Right hindlimb (tissue), 1 donor: ENCODE measurements around the gene SEMA4B.

Source experiments
- DNase-seq: peaks from one replicate; pipeline ENCODE4 v3.0.0-alpha.2; 2018

The SEMA4B gene

DNA sequence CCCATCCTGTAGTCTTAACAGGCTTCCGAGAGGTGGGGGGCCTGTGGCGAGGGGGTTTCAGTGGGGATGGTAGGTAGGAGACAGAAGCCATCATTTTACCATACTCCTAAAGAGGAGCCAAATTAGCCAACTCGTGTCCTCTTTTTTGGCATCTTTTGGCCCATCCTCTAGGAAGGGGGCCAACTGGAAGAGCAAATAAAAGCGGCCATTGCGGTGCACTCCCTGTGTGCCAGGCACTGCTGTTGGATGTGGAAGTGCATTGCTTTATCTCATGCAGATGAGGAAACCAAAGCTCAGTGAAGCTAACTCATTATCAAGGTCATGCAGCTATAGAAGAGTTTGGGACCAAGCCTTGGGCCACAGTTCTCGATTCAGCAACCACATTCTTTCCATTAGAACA is 6.1 kb downstream of the SEMA4B start:
- no peak for DNase-seq

DNA sequence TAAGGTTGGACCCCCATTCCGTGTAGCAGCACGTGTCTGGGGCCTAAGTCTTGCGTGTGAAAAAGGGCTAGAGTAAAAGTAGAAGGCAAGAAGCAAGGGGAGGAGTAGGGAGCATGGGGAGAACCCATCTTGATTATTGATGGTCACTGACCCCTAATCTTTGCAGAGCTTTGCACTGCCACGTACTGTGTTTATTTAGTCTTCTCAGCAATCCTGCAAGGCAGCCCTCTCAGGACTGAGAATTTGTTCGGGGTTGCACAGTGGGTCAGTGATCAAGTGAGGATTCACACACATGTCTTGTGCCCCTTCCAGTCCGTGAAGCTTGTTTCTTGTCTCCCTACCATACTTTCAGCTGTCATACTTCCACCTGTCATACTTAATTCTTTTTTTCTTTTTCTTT is 7.2 kb downstream of the SEMA4B start:
- no peak for DNase-seq

DNA sequence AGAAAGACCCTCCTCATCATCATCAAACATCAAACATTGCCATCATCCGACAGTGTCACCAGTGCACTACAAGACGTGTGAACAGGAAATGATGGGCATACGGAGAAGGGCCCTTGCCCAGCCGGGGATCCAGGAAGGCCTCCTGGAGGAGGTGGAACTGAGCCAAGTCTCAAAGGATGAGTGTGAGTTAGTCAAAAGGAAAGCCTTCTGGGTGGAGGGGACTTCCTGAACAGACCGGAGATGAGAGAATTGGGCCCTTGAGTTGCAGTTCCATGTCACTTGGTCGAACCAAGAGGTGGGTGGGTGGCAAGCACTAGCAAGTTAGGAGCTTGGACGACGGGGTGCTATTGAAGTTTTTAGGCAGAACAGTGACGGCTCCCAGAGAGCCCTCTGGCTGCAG is 8.5 kb downstream of the SEMA4B start:
- DNase-seq: no peak

DNA sequence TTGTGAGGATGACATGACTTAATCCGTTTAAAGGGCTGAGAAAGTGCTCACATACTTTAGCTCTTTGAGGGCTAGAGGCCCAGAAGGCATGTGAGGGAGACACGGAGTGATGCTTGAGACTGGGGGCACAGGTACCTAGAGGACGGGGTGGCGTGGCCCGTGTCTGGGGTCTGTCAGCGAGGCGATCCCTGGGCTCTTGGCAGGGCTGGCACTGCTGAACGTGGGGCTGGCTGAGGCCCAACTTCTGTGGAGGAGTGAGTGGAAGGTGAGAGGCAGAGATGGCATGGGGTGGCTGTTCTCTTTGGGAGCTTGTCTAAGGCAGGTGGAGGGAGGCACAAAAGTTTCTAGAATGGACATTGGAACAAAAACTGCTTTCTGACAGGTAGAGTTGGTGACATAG is 9.5 kb downstream of the SEMA4B start:
- no peak for DNase-seq

DNA sequence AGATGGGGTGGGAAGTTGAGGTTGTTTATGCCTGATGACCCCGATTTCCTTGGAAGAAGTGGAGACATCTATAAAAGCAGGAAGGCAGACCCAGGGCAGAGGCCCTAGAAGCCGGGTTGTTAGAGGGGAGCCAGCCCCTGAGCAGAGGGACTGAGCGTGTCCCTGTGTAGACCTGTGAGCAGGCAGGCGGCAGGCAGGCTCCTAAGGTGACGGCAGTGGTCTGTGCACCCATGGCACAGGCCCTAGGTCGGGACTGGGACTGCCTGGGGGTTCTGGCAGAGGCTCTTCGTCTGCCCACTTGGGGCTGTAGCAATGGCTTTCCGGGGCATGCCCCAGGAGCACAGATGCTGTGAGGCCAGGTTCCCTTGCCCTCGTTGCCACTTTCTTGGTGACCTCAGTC is 9.9 kb downstream of the SEMA4B start:
- no peak for DNase-seq

DNA sequence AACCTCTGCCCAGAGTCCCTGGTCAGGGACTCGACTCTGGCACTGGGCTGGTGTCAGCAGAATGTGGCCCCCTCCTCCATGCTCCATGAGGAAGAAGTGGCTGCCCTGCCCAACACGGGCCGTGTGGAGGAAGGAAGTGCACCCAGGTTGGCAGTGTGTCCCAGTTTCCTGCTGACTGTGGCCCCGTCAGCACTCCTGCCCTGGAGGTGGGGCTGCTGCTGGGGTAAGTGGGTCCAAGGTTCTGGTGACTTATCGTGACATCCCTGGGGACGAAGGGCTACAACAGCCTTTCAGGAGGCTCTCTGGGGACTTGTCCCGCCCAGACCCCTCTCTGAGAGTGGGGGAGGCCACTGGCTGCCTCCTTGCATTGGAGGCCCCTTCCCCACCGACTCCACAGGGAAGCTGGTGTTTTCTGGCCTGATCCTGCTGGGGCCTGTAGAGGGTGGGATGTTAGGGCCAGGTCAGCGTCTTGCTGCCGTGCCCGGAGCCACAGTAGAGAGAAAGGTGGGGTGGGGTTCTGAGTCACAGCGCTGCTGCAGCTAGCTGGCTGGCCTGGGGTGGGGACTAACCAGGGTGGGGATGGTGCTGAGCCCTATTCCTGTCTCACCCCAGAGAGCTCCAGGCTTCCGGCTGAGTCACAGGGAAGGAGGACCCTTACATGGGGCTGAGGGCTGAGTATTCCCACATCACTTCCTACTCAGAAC is 10.5 kb downstream of the SEMA4B start:
- DNase-seq: no peak

DNA sequence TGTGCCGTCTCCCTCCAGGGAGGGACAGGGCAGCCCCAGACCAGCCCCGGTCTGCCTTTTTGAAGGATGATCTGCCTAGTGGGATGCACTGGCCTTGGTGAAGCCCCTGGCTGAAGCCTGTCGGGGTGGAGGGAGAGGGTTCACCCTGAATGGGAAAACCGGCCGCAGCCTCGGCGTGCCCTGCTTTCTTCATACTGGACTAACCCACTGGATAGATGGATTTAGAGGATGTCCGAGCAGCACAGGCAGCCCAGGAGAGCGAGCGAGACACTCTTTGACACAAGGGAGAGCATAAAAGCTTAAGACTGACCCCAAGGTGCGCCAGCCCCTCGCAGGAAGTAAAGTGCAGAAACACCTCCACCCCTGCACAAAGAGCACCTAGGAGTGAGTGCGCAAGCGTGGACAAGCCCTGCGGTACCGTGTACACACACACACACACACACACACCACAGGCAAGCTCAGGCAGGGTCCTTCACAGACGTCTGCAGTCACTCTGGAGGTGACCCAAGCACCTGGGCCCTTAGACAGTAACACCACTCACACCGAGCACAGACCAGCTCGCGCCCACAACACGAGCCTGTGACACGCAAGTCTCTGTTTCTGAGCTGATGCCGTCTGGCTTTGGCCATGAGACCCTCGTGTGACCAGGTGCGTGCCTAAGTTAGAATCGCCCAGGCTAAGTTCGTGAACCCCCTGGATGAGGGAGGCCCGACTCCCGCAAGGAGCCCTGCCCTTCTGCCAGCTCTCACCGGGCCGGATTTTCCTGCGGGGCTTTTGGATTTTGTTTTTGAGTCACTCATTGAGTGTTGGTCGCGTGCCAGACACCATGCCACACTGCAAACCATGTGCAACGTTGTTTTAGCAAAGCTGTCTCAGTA is 11.3 kb downstream of the SEMA4B start:
- DNase-seq: no peak

DNA sequence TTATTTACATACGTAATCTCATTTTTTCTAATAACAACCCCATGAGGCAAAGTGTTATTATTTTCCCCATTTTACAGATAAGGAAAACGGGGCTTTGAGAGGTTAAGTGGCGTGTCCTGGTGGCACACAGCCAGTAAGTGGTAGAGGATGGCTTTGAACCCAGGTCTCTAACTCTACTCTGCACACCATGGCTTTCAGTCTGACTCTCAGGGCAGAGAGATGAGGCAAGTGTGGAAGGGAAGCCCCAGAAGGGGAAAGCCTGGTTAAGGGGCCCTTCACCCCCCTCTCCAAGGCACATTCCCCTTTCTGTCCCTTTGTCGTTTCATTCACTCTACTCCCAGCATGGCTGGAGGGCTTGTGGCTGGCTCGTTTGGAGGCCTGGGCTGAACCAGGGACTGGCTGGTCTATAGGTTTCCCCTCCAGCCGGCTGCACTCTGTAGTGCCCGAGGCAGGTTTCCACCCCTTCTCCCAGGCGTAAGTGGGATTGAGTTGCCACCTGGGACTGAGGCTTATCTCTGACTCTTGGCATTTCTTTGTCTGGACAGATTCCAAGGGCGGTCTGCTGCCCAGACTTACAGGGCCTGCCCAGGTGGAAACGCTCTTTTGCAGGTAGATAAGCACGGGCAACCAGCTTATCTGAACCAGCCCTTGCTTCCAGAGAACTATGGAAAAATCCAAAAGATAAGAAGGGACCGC is 12.1 kb downstream of the SEMA4B start:
- DNase-seq: no peak

DNA sequence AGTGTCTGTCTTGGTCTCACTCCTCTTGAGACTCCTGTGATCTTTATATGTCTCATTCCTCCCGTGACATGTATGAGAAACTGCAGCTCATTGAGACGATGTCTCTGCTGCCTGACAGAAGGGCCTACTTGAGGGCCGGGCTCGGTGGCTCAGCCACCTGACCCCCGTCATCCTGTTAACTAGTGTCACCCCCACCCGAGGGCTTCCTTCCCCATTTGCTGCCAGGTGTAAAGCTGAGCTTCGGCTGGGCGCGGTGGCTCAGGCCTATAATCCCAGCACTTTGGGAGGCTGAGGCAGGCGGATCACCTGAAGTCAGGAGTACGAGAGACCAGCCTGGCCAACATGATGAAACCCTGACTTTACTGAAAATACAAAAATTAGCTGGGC is 12.7 kb downstream of the SEMA4B start:
- no peak for DNase-seq

DNA sequence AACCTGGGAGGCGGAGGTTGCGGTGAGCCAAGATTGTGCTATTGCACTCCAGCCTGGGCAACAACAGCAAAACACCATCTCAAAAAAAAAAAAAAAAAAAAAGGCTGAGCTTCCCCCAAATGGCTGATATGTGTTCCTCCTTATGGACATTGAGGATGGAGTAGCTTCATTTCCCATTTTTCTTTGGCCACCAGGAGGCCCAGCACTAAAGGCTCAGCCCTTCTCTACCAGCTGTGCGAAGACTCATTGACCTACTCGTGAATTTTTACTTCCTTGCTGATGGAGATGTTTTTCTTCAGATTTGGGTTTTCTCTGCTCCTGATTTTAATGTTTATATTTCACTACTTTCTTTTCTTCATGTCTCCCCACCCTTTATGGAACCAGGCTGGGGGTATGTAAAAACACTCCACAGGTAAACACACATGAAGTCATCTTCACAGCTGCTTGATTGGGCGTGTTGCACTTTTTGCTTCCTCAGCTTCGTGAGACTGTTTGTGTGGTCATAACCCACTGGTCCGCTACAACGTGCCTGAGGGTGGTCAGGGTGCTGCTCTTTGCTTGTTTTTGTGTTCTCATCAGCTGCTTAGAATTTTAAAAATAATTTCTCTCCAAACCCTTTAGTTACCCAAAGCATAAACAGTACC is 13.5 kb downstream of the SEMA4B start:
- no peak for DNase-seq

DNA sequence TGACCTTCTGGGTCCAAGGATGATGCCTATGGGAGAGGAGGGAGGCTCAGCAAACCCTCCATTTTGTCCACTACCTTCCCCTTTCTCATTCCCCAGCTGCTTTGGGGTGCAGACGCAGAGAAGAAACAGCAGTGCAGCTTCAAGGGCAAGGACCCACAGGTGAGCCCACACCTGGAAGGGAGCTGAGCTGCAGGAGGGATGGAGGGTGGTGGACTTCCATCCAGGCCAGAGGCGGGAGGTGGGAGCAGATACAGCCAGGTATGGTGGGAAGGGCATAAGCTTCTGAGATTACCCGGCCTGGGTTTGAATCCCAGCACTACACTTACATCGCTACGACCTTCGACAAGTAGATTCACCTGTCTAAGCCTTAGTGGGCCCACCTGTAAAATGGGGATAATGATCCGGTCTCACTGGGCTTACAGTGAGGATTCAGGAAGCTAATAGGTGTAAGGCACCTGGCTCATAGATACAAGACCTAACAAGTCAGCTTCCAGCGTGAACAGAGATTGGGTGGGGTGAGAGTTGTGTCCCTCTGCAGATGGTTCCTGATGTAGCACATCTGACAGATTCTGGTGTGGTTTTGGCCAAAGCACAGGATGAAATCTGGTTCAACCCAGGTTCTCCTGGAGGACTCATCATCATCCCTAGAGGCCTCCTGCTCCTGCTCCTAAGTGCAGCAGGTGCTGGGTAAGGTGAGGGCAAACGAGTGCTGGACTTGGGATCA is 16.7 kb downstream of the SEMA4B start:
- no peak for DNase-seq

DNA sequence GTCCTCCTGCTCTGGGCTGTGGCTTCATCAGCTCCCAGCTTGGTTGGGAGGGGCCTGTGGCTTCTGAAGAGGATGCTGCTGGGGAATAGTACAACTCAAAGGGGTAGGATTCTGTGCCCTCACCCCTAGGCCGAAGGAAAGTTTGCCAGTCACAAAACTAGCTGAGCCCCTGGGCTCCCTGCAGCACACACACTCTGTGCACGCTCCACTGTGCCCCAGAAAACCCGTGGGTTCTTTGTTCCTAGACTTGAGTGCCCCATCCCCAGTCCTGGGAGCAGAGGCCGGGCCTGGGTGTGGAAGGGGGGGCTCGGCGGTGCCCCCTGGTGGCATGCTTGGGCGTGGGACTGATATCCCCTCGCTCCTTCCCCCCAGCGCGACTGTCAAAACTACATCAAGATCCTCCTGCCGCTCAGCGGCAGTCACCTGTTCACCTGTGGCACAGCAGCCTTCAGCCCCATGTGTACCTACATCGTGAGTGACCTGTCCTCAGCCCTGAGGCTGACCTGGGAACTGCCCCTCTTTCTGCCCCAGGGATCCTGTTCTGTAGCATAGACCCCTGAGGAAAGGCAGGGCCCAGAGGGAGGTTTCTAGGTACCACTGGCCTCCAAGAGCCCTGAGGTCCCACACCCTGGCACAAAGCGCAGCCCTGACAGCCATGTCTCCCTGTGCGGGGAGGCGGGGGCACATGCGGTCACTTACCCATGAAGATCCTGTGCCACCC is 18.5 kb downstream of the SEMA4B start:
- no peak for DNase-seq

DNA sequence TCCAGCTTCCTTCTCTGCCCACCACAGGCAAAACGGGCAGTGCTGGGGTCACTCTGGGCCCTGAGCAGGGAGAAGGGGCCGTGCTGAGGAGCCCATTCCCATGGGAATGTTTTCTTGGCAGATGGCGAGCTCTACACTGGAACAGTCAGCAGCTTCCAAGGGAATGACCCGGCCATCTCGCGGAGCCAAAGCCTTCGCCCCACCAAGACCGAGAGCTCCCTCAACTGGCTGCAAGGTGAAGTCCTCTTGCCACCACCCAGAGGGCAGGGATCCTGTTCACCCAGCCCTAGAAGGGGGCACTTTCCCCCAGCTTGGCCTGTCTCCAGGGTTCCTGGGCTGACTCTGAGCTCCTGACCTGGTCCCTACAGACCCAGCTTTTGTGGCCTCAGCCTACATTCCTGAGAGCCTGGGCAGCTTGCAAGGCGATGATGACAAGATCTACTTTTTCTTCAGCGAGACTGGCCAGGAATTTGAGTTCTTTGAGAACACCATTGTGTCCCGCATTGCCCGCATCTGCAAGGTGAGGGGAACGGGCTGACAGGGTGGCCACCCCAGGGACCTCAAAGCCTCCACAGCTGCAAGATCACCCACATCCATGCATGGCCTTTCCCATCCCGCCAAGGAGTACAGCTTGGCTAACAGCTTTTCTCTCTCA is 20.2 kb downstream of the SEMA4B start:
- DNase-seq: peak; percentile 73

DNA sequence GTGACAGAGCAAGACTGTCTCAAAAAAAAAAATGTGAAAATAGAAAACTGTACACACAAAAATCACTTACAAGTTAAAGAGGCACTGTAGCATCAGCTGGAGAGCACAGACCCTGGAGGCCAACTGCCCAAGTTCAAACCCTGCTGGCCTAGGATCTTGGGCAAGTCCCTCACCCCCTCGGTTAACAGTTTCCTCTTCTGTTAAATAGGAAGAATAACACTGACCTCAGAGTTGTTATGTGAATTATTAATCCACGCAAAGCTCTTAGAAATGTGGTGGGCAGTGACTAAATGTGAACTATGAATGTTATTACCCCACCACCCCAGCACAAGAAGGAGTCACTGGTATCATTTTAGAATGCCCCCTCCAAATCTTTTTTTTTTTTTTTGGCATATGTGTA is 21.4 kb downstream of the SEMA4B start:
- no peak for DNase-seq

DNA sequence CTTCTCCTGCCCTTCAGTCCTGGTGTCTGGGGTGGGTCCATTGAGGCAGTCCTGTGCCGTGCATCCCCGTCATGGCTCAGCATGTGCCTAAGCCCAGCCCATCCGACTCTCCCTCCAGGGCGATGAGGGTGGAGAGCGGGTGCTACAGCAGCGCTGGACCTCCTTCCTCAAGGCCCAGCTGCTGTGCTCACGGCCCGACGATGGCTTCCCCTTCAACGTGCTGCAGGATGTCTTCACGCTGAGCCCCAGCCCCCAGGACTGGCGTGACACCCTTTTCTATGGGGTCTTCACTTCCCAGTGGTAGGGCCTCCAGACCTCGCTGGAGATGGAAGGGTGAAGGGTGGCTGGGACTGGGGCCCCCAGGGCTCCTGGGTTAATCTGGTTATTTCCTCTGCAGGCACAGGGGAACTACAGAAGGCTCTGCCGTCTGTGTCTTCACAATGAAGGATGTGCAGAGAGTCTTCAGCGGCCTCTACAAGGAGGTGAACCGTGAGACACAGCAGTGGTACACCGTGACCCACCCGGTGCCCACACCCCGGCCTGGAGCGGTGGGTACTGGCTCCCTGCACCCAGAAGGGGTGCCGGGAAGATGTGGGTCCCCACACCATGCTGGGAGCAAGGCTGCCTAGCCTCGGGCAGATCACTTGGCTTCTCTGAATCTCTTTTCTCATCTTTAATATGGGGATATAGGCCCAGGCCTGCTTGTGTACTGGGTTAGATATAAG is 22.5 kb downstream of the SEMA4B start:
- DNase-seq: no peak

DNA sequence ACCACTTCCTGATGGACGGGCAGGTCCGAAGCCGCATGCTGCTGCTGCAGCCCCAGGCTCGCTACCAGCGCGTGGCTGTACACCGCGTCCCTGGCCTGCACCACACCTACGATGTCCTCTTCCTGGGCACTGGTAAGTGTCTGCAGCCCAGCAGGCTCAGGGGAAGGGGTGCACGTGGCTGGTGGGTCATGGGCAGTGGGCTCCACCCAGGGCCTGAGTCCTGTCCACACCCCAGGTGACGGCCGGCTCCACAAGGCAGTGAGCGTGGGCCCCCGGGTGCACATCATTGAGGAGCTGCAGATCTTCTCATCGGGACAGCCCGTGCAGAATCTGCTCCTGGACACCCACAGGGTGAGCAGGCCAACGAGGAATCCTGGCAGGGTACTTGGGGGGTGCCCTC is 23.9 kb downstream of the SEMA4B start:
- no peak for DNase-seq

DNA sequence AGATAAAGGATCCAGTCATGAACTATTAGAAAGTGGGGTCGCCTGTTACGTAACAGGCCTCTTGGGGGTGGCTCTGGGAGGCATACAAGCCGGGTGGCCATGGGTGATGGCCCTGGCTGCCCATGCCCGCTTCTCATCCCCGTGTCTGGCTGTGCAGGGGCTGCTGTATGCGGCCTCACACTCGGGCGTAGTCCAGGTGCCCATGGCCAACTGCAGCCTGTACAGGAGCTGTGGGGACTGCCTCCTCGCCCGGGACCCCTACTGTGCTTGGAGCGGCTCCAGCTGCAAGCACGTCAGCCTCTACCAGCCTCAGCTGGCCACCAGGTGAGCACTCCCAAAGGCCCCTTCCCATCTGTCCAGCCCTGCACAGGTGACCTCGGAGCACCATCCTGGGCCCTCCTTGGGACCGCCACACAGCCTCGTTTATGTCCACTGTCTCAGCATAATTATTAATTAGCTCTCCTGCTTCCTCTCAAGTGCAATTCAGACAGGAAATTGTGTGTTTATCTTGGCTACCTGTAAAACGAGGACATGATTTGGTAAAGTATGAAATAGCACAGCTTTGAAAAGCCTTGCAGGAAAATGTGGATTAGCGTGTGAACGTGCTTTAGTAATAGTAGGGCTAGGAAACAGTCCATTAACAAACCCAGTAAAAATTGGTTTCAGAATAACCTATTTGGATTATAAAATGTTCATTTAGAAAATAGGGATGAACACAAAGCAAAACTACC is 24.5 kb downstream of the SEMA4B start:
- DNase-seq: no peak

DNA sequence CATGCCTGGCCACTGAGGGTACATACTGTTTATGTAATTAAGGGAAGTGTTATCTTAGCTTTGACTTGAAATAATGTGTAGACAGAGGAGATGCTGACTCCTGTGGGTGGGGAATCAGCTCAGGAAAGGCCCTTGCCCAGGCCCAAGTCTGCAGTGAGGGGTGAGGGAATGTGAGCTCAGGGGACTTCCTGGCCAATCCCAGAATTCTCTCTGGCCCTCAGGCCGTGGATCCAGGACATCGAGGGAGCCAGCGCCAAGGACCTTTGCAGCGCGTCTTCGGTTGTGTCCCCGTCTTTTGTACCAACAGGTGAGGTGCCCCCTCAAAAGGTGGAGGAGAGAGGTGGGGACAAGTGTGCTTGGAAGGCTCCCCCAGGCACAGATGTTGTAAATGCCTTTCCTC is 26.2 kb downstream of the SEMA4B start:
- no peak for DNase-seq

DNA sequence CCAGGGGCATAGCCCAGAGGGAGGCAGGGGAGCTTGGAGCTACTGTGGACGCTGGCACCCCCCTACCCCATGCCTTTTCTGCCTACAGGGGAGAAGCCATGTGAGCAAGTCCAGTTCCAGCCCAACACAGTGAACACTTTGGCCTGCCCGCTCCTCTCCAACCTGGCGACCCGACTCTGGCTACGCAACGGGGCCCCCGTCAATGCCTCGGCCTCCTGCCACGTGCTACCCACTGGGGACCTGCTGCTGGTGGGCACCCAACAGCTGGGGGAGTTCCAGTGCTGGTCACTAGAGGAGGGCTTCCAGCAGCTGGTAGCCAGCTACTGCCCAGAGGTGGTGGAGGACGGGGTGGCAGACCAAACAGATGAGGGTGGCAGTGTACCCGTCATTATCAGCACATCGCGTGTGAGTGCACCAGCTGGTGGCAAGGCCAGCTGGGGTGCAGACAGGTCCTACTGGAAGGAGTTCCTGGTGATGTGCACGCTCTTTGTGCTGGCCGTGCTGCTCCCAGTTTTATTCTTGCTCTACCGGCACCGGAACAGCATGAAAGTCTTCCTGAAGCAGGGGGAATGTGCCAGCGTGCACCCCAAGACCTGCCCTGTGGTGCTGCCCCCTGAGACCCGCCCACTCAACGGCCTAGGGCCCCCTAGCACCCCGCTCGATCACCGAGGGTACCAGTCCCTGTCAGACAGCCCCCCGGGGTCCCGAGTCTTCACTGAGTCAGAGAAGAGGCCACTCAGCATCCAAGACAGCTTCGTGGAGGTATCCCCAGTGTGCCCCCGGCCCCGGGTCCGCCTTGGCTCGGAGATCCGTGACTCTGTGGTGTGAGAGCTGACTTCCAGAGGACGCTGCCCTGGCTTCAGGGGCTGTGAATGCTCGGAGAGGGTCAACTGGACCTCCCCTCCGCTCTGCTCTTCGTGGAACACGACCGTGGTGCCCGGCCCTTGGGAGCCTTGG is 27.0 kb downstream of the SEMA4B start:
- DNase-seq: no peak
